WTC11 (cell line): ENCODE measurements around the gene TECR. TPM values are rescaled to one million over a fixed set of nuclear protein-coding genes. Genes with fewer than 3 reads are reported as not detected.

Source experiments
- AFF4 ChIP-seq: sonication (generic); formaldehyde crosslinking; IDR thresholded peaks from 2 replicates; pipeline ENCODE4 v1.8.1; 2023; ENCODE audit warnings: mild to moderate bottlenecking, missing genetic modification reagents, borderline replicate concordance
- CREM ChIP-seq: sonication (generic); formaldehyde crosslinking; IDR thresholded peaks from 2 replicates; pipeline ENCODE4 v1.8.1; 2022; ENCODE audit warnings: mild to moderate bottlenecking, missing genetic modification reagents, moderate library complexity
- E2F5 ChIP-seq: sonication (generic); formaldehyde crosslinking; IDR thresholded peaks from 2 replicates; pipeline ENCODE4 v1.8.1; 2022; ENCODE audit warnings: mild to moderate bottlenecking, moderate library complexity, missing genetic modification reagents
- ERG ChIP-seq: fragments of 250-450 bp; sonication (Bioruptor Pico); IDR thresholded peaks from 2 replicates; pipeline ENCODE4 v1.8.0; 2021; ENCODE audit warnings: mild to moderate bottlenecking
- HMGA2 ChIP-seq: fragments of 250-450 bp; sonication (Bioruptor Pico); IDR thresholded peaks from 2 replicates; pipeline ENCODE4 v1.4.0; 2021; ENCODE audit warnings: mild to moderate bottlenecking, moderate library complexity
- NFYB ChIP-seq: sonication (generic); formaldehyde crosslinking; conservative IDR thresholded peaks from 2 replicates; pipeline ENCODE4 v1.8.0; 2022; ENCODE audit warnings: low read depth, missing genetic modification reagents
- OVOL2 ChIP-seq: fragments of 250-450 bp; sonication (Bioruptor Pico); IDR thresholded peaks from 2 replicates; pipeline ENCODE4 v1.9.0; 2021; ENCODE audit warnings: mild to moderate bottlenecking, borderline replicate concordance
- ZNF396 ChIP-seq: fragments of 250-450 bp; sonication (Bioruptor Pico); IDR thresholded peaks from 2 replicates; pipeline ENCODE4 v1.8.0; 2021; ENCODE audit warnings: mild to moderate bottlenecking, moderate library complexity, borderline replicate concordance
- ZNF423 ChIP-seq: fragments of 250-450 bp; sonication (Bioruptor Pico); IDR thresholded peaks from 2 replicates; pipeline ENCODE4 v2.1.2; 2022; ENCODE audit warnings: mild to moderate bottlenecking, moderate library complexity
- ZNF671 ChIP-seq: fragments of 250-450 bp; sonication (Bioruptor Pico); IDR thresholded peaks from 2 replicates; pipeline ENCODE4 v1.8.0; 2021; ENCODE audit warnings: mild to moderate bottlenecking
- total RNA-seq: library from RNA; stranded (reverse); gene quantifications from 3 replicates; pipeline ENCODE4 v1.2.3, GENCODE V29; 2021
- TF ChIP-seq, protein P1 (sequence below): sonication (generic); formaldehyde crosslinking; conservative IDR thresholded peaks from 2 replicates; pipeline ENCODE4 v1.8.1; 2023; ENCODE audit warnings: mild to moderate bottlenecking, low read depth, missing genetic modification reagents, moderate library complexity
- TF ChIP-seq, protein P2 (sequence below): sonication (generic); formaldehyde crosslinking; IDR thresholded peaks from 2 replicates; pipeline ENCODE4 v1.8.1; 2023; ENCODE audit warnings: mild to moderate bottlenecking, missing genetic modification reagents
- TF ChIP-seq, protein P3 (sequence below): sonication (generic); formaldehyde crosslinking; IDR thresholded peaks from 2 replicates; pipeline ENCODE4 v1.8.1; 2022; ENCODE audit warnings: low read depth, mild to moderate bottlenecking, moderate library complexity, missing genetic modification reagents, borderline replicate concordance
- TF ChIP-seq, protein P4 (sequence below): fragments of 250-450 bp; sonication (Bioruptor Pico); IDR thresholded peaks from 2 replicates; pipeline ENCODE4 v1.9.0; 2021; ENCODE audit warnings: moderate library complexity, mild to moderate bottlenecking, inconsistent platforms, borderline replicate concordance
- TF ChIP-seq, protein P5 (sequence below): sonication (generic); formaldehyde crosslinking; IDR thresholded peaks from 2 replicates; pipeline ENCODE4 v1.8.0; 2022; ENCODE audit warnings: mild to moderate bottlenecking, missing genetic modification reagents

TECR gene
- total RNA-seq, 1 experiment from 2014 or later = 161 TPM

GRCh38 chr19:14517840-14518505 lies 11.4 kb upstream of the TECR start, which contains the start of gene DNAJB1 (continued):
- TF ChIP-seq, protein P1, sequence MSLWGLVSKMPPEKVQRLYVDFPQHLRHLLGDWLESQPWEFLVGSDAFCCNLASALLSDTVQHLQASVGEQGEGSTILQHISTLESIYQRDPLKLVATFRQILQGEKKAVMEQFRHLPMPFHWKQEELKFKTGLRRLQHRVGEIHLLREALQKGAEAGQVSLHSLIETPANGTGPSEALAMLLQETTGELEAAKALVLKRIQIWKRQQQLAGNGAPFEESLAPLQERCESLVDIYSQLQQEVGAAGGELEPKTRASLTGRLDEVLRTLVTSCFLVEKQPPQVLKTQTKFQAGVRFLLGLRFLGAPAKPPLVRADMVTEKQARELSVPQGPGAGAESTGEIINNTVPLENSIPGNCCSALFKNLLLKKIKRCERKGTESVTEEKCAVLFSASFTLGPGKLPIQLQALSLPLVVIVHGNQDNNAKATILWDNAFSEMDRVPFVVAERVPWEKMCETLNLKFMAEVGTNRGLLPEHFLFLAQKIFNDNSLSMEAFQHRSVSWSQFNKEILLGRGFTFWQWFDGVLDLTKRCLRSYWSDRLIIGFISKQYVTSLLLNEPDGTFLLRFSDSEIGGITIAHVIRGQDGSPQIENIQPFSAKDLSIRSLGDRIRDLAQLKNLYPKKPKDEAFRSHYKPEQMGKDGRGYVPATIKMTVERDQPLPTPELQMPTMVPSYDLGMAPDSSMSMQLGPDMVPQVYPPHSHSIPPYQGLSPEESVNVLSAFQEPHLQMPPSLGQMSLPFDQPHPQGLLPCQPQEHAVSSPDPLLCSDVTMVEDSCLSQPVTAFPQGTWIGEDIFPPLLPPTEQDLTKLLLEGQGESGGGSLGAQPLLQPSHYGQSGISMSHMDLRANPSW (CRISPR knock-in tag) = no peak
- TF ChIP-seq, protein P2, sequence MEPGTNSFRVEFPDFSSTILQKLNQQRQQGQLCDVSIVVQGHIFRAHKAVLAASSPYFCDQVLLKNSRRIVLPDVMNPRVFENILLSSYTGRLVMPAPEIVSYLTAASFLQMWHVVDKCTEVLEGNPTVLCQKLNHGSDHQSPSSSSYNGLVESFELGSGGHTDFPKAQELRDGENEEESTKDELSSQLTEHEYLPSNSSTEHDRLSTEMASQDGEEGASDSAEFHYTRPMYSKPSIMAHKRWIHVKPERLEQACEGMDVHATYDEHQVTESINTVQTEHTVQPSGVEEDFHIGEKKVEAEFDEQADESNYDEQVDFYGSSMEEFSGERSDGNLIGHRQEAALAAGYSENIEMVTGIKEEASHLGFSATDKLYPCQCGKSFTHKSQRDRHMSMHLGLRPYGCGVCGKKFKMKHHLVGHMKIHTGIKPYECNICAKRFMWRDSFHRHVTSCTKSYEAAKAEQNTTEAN = 0 out of 2 replicates have a peak, but pooled peaks have one; percentile 50
- TF ChIP-seq CREM (no peak), OVOL2 (no peak), ZNF671 (CRISPR knock-in tag) (no peak), ZNF396 (CRISPR knock-in tag) (no peak), E2F5 (peak; percentile 47; the same call in 1 of the 2 replicates), HMGA2 (no peak), ZNF423 (peak; percentile 95), AFF4 (no peak), NFYB (CRISPR knock-in tag) (no peak; the same call in 1 of the 2 replicates), ERG (CRISPR knock-in tag) (no peak)
- TF ChIP-seq, protein P3, sequence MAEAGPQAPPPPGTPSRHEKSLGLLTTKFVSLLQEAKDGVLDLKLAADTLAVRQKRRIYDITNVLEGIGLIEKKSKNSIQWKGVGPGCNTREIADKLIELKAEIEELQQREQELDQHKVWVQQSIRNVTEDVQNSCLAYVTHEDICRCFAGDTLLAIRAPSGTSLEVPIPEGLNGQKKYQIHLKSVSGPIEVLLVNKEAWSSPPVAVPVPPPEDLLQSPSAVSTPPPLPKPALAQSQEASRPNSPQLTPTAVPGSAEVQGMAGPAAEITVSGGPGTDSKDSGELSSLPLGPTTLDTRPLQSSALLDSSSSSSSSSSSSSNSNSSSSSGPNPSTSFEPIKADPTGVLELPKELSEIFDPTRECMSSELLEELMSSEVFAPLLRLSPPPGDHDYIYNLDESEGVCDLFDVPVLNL (CRISPR knock-in tag) = 0 out of 2 replicates have a peak, but pooled peaks have one; percentile 12
- TF ChIP-seq, protein P4, sequence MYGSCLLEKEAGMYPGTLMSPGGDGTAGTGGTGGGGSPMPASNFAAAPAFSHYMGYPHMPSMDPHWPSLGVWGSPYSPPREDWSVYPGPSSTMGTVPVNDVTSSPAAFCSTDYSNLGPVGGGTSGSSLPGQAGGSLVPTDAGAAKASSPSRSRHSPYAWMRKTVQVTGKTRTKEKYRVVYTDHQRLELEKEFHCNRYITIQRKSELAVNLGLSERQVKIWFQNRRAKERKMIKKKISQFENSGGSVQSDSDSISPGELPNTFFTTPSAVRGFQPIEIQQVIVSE = no peak
- TF ChIP-seq, protein P5, sequence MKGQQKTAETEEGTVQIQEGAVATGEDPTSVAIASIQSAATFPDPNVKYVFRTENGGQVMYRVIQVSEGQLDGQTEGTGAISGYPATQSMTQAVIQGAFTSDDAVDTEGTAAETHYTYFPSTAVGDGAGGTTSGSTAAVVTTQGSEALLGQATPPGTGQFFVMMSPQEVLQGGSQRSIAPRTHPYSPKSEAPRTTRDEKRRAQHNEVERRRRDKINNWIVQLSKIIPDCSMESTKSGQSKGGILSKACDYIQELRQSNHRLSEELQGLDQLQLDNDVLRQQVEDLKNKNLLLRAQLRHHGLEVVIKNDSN (CRISPR knock-in tag) = peak; percentile 43; the same call in 1 of the 2 replicates
